DOHH2 (cell line): Measurements from ENCODE around the gene PARP2.

ENCODE experiments used
- H3F3A ChIP-seq: fragments of 200-600 bp; sonication (generic), shearing (Covaris generic); 2 replicates; pipeline ENCODE4 v1.6.0; 2016; ENCODE audit warnings: antibody characterized with exemption, mild to moderate bottlenecking; ENCODE audit not compliant: control insufficient read depth, insufficient read depth
- H3K27ac ChIP-seq: fragments of 200-600 bp; sonication (generic); 2 replicates; pipeline ENCODE4 v1.5.1; 2014; ENCODE audit warnings: low read depth, mild to moderate bottlenecking, low read length, moderate library complexity
- H3K27me3 ChIP-seq: fragments of 200-600 bp; sonication (generic); 2 replicates; pipeline ENCODE4 v1.6.1; 2014; ENCODE audit warnings: mild to moderate bottlenecking, low read length, mixed read lengths; ENCODE audit not compliant: control insufficient read depth
- H3K36me3 ChIP-seq: fragments of 200-600 bp; sonication (generic); 2 replicates; pipeline ENCODE4 v1.6.1; 2014; ENCODE audit warnings: mild to moderate bottlenecking, low read length, moderate library complexity, mixed read lengths; ENCODE audit not compliant: control insufficient read depth
- H3K4me1 ChIP-seq: fragments of 200-600 bp; sonication (generic); 2 replicates; pipeline ENCODE4 v1.6.1; 2014; ENCODE audit warnings: mild to moderate bottlenecking, low read length, mixed read lengths; ENCODE audit not compliant: control insufficient read depth
- H3K4me2 ChIP-seq: fragments of 200-600 bp; sonication (generic); 2 replicates; pipeline ENCODE4 v1.6.0; 2014; ENCODE audit warnings: mild to moderate bottlenecking, low read length, moderate library complexity
- H3K4me3 ChIP-seq: fragments of 200-600 bp; sonication (generic); 2 replicates; pipeline ENCODE4 v1.5.1; 2014; ENCODE audit warnings: mild to moderate bottlenecking, low read length, mixed read lengths
- H3K79me2 ChIP-seq: fragments of 200-600 bp; sonication (generic); 2 replicates; pipeline ENCODE4 v1.6.1; 2014; ENCODE audit warnings: mild to moderate bottlenecking, low read length, mixed read lengths; ENCODE audit not compliant: control insufficient read depth
- H3K9me2 ChIP-seq: fragments of 200-600 bp; sonication (generic); replicated peaks from 2 replicates; pipeline ENCODE4 v1.6.1; 2014; ENCODE audit warnings: mild to moderate bottlenecking, low read length, mixed read lengths; ENCODE audit not compliant: control insufficient read depth
- H3K9me3 ChIP-seq: fragments of 200-600 bp; sonication (generic); 2 replicates; pipeline ENCODE4 v1.6.1; 2014; ENCODE audit warnings: antibody characterized with exemption, low read length, mixed read lengths; ENCODE audit not compliant: control insufficient read depth, insufficient read depth
- H4K20me1 ChIP-seq: fragments of 200-600 bp; sonication (generic); 2 replicates; pipeline ENCODE4 v1.6.0; 2014; ENCODE audit warnings: low read depth, mild to moderate bottlenecking, antibody characterized with exemption, low read length, moderate library complexity; ENCODE audit not compliant: control insufficient read depth, insufficient read depth
- EZH2phosphoT487 ChIP-seq: fragments of 200-600 bp; sonication (generic); IDR thresholded peaks from 2 replicates; pipeline ENCODE4 v1.6.1; 2017; ENCODE audit warnings: borderline replicate concordance, mild to moderate bottlenecking, antibody characterized with exemption, low read length, moderate library complexity, mixed read lengths
- TF ChIP-seq, protein P1 (sequence below): fragments of 200-600 bp; sonication (generic); IDR thresholded peaks from one replicate; pipeline ENCODE4 v1.5.1; 2014; ENCODE audit warnings: antibody characterized with exemption, mild to moderate bottlenecking, low read depth, low read length; ENCODE audit not compliant: poor library complexity, severe bottlenecking

The PARP2 gene

DNA sequence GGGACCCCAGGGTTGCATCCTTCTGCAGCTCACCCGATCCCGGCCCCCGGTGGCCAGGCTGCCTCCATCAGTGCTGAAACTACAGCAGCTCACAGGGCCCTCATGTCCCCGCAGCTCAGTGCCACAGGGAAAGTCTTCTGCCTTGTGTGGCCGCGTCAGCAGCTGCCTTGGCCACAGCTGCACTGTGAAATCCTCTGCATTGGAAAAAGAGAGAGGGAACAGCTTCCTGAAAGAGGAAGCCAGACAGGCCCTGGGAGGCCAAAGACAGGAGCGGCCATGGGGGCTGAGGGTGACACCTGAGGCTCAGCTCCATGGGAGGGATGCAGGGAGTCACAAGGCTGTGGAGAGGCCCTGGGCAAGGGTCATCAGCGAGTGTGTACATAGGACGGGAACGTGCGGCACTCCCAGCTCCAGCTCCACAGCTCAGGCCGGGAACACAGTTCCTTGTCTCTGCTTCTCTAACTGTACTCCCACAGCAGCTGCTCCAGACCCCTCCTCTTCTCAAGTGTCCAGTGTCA is 32.7 kb downstream of the PARP2 start:
- no peak for TF ChIP-seq EZH2phosphoT487
- H3F3A ChIP-seq: no peaks in the 10 kb centered on the region
- H3K9me2 ChIP-seq: no peaks in the 10 kb centered on the region
- H3K9me3 ChIP-seq: no peaks in the 10 kb centered on the region
- no peak overlapping the region for H3K4me3 ChIP-seq
- no peaks in the 10 kb centered on the region for H3K79me2 ChIP-seq
- H3K27me3 ChIP-seq: no peaks in the 10 kb centered on the region
- no peaks in the 10 kb centered on the region for H3K4me1 ChIP-seq
- H4K20me1 ChIP-seq: no peaks in the 10 kb centered on the region
- no peak overlapping the region for H3K27ac ChIP-seq
- peaks cover 73% of the 10 kb centered on the region for H3K36me3 ChIP-seq
- H3K4me2 ChIP-seq: no peak overlapping the region

DNA sequence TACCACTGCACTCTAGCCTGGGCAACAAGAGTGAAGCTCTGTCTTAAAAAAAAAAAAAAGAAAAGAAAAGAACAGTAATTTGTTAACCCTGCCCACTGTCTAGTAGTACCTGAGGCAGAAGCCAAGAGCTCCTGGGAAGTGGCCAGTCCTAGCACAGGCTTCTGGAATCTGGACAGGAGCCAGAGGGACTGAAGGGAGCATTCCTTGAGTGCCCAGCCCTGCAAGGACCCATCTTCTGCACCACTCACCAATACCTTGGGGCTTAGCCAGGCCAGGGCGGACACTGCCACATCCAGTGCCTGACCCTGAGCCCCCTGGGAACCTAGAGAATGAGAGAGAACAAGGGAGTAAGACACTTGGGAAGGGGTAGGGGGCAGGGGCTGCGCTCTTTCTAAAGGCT is 33.7 kb downstream of the PARP2 start:
- Histone ChIP-seq H3K4me1 (no peaks in the 10 kb centered on the region), H3K9me3 (no peaks in the 10 kb centered on the region), H3K36me3 (peaks cover 74% of the 10 kb centered on the region), H3F3A (no peaks in the 10 kb centered on the region), H3K27me3 (no peaks in the 10 kb centered on the region), H3K27ac (no peak overlapping the region), H3K9me2 (no peaks in the 10 kb centered on the region), H3K79me2 (no peaks in the 10 kb centered on the region), H3K4me3 (no peak overlapping the region), H4K20me1 (no peaks in the 10 kb centered on the region), H3K4me2 (no peak overlapping the region)
- TF ChIP-seq, protein P1, sequence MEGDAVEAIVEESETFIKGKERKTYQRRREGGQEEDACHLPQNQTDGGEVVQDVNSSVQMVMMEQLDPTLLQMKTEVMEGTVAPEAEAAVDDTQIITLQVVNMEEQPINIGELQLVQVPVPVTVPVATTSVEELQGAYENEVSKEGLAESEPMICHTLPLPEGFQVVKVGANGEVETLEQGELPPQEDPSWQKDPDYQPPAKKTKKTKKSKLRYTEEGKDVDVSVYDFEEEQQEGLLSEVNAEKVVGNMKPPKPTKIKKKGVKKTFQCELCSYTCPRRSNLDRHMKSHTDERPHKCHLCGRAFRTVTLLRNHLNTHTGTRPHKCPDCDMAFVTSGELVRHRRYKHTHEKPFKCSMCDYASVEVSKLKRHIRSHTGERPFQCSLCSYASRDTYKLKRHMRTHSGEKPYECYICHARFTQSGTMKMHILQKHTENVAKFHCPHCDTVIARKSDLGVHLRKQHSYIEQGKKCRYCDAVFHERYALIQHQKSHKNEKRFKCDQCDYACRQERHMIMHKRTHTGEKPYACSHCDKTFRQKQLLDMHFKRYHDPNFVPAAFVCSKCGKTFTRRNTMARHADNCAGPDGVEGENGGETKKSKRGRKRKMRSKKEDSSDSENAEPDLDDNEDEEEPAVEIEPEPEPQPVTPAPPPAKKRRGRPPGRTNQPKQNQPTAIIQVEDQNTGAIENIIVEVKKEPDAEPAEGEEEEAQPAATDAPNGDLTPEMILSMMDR: no peak
- TF ChIP-seq EZH2phosphoT487: no peak

DNA sequence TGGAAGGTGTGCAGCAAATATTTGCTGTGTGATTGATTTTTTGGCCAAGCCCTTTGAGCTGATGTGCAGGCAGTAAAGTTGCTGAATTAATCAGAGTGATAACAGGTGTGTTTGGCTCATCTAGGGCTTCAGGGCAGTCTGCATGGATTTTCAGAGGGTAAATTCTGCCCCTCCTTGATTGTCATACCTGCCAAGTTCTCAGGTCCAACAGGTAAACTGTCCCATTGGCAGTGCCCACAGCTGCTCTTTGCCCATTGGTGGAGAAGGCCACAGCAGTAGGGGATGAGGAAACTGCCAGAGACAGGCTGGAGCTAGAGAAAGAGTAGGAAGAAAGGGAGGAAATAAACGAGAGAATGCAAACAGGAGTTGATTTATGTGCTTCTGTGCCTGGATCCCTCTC is 36.3 kb downstream of the PARP2 start:
- Histone ChIP-seq H3F3A (no peaks in the 10 kb centered on the region), H3K79me2 (no peaks in the 10 kb centered on the region), H3K27me3 (no peaks in the 10 kb centered on the region), H4K20me1 (no peaks in the 10 kb centered on the region), H3K4me2 (no peak overlapping the region), H3K9me2 (no peaks in the 10 kb centered on the region), H3K27ac (no peak overlapping the region), H3K4me1 (no peaks in the 10 kb centered on the region), H3K9me3 (no peaks in the 10 kb centered on the region), H3K4me3 (no peak overlapping the region), H3K36me3 (peaks cover 76% of the 10 kb centered on the region)
- TF ChIP-seq, protein P1: no peak
- TF ChIP-seq EZH2phosphoT487: no peak

DNA sequence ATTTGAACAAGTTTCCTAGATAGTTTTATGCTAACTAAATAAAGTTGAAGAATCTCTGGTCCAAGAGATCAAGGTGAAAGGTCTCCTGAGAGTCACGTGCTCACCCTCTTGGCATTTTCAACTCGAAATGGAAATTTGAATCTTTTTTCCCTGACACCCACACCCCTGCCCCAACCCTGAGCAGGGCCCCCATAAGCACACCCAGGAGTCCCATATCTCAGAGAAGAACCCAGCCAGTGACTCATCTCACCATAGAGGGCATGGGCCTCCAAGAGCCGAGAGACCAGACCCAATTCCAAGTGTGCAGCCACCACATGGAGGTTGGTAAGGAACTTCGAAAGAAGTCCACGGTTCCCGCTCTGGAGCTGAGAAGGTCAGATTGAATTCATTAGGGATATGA is 37.2 kb downstream of the PARP2 start:
- H3K27me3 ChIP-seq: no peaks in the 10 kb centered on the region
- H4K20me1 ChIP-seq: no peaks in the 10 kb centered on the region
- no peaks in the 10 kb centered on the region for H3F3A ChIP-seq
- H3K36me3 ChIP-seq: peaks cover 74% of the 10 kb centered on the region
- H3K27ac ChIP-seq: no peak overlapping the region
- no peak overlapping the region for H3K4me2 ChIP-seq
- TF ChIP-seq, protein P1: no peak
- TF ChIP-seq EZH2phosphoT487: no peak
- no peaks in the 10 kb centered on the region for H3K9me2 ChIP-seq
- H3K79me2 ChIP-seq: no peaks in the 10 kb centered on the region
- no peaks in the 10 kb centered on the region for H3K9me3 ChIP-seq
- no peak overlapping the region for H3K4me3 ChIP-seq
- H3K4me1 ChIP-seq: no peaks in the 10 kb centered on the region
